K562 (cell line): ENCODE data around the gene BEST2. TPM values are rescaled to one million over a fixed set of nuclear protein-coding genes. Genes with fewer than 3 reads are reported as not detected.

Experiments used
- ATAC-seq: fragments of 200-7000 bp; cut with Tn5 transposase; 3 replicates; pipeline ENCODE4 v1.9.1; 2020; ENCODE audit warnings: moderate library complexity
- BruUV-seq: library from RNA; stranded (reverse); fragments of 400-500 nt; replicated peaks from 2 replicates; lab custom pipeline; 2021; lab: Mats Ljungman, UMichigan
- CTCF ChIA-PET: fragments of 300-600 bp; formaldehyde crosslinking; extraction: SDS; loops from one replicate; lab custom pipeline; 2021; ENCODE audit warnings: low intra/inter-chr PET ratio; lab: Yijun Ruan, JAX
- POLR2A ChIA-PET: fragments of 300-600, 350-650 bp; sonication (Branson Sonifier 250); formaldehyde crosslinking; extraction: SDS; loops from one replicate; lab custom pipeline; 2021; ENCODE audit warnings: antibody characterized with exemption, inconsistent platforms; lab: Yijun Ruan, JAX
- DNase-seq, 4 experiments: peaks; one replicate each; pipeline versions ENCODE4 v3.0.0 to v3.0.0-alpha.2; 2011 to 2018; ENCODE audit warnings: low spot score in 3 of 4, mixed read lengths in 3 of 4; ENCODE audit errors: extremely low read depth in 1 of 4
- FAIRE-seq: peaks from 2 replicates; lab custom pipeline; 2011; peaks lifted over from hg19 to GRCh38; lab: Jason Lieb, UNC
- H2AFZ ChIP-seq: 2 replicates; pipeline ENCODE4 v1.6.0; 2011; ENCODE audit warnings: low read depth, low read length, control low read depth, inconsistent platforms
- H3K27ac ChIP-seq: fragments of 200-600 bp; 3 replicates; pipeline ENCODE4 v1.8.0; 2011; ENCODE audit warnings: low read depth, mild to moderate bottlenecking, control low read depth, inconsistent platforms, low read length, moderate library complexity, mixed read lengths; ENCODE audit errors: extremely low read depth
- H3K27me3 ChIP-seq, 2 experiments: fragments of 300-600 bp in 1 of 2; 2 replicates in 1 of 2; 3 replicates in 1 of 2; pipeline versions ENCODE4 v1.6.0 to v1.8.0; 2011; ENCODE audit warnings: inconsistent platforms in 2 of 2, low read length in 2 of 2, mild to moderate bottlenecking in 1 of 2, mixed read lengths in 1 of 2, moderate library complexity in 1 of 2; ENCODE audit not compliant: control insufficient read depth in 2 of 2, insufficient read depth in 2 of 2
- H3K36me3 ChIP-seq: fragments of 300-600 bp; 3 replicates; pipeline ENCODE4 v1.8.0; 2011; ENCODE audit warnings: mild to moderate bottlenecking, low read length, inconsistent platforms; ENCODE audit not compliant: control insufficient read depth, insufficient read depth
- H3K4me1 ChIP-seq, 2 experiments: fragments of 200-600 bp in 1 of 2; replicated peaks in 1 of 2; 2 replicates in 1 of 2; 3 replicates in 1 of 2; pipeline versions ENCODE4 v1.5.1 to v1.8.0; 2011; ENCODE audit warnings: inconsistent platforms in 2 of 2, low read length in 2 of 2, mild to moderate bottlenecking in 1 of 2, mixed read lengths in 1 of 2, moderate library complexity in 1 of 2; ENCODE audit not compliant: control insufficient read depth in 2 of 2, insufficient read depth in 2 of 2
- H3K4me2 ChIP-seq: 2 replicates; pipeline ENCODE4 v1.6.1; 2011; ENCODE audit warnings: low read length, control low read depth, inconsistent platforms, mixed read lengths; ENCODE audit not compliant: insufficient read depth
- H3K4me3 ChIP-seq: fragments of 200-600 bp; sonication (generic), shearing (Covaris generic); 2 replicates; pipeline ENCODE4 v1.5.1; 2016; ENCODE audit warnings: control low read depth, inconsistent platforms
- H3K79me2 ChIP-seq: fragments of 200-600 bp; 3 replicates; pipeline ENCODE4 v1.8.0; 2011; ENCODE audit warnings: low read length, inconsistent platforms; ENCODE audit not compliant: control insufficient read depth, insufficient read depth
- H3K9ac ChIP-seq, 2 experiments: 2 replicates each; pipeline versions ENCODE4 v1.6.0 to v1.6.1; 2011; ENCODE audit warnings: low read depth in 2 of 2, low read length in 2 of 2, control low read depth in 1 of 2, inconsistent platforms in 1 of 2, mild to moderate bottlenecking in 1 of 2, mixed read lengths in 1 of 2; ENCODE audit not compliant: insufficient read depth in 1 of 2
- H3K9me1 ChIP-seq: one replicate; pipeline ENCODE4 v1.6.0; 2011; ENCODE audit warnings: inconsistent platforms, mild to moderate bottlenecking, low read length, moderate library complexity; ENCODE audit not compliant: control insufficient read depth, insufficient read depth
- H3K9me3 ChIP-seq: replicated peaks from 2 replicates; pipeline ENCODE4 v1.5.1; 2011; ENCODE audit warnings: low read depth, low read length, inconsistent platforms; ENCODE audit not compliant: control insufficient read depth, insufficient read depth
- H4K20me1 ChIP-seq: replicated peaks from 2 replicates; pipeline ENCODE4 v1.6.1; 2011; ENCODE audit warnings: low read length, inconsistent platforms, mixed read lengths; ENCODE audit not compliant: control insufficient read depth, insufficient read depth
- BRD4 ChIP-seq: fragments of 200-600 bp; sonication (generic); IDR thresholded peaks from 2 replicates; pipeline ENCODE4 v1.6.1; 2017; ENCODE audit warnings: inconsistent platforms
- EZH2 ChIP-seq: IDR thresholded peaks from 2 replicates; pipeline ENCODE4 v1.6.1; 2012; ENCODE audit warnings: low read depth, mild to moderate bottlenecking, inconsistent platforms, low read length, borderline replicate concordance
- FOXK2 ChIP-seq, 2 experiments: fragments of 450-650 bp; IDR thresholded peaks in 1 of 2; conservative IDR thresholded peaks in 1 of 2; 2 replicates each; pipeline ENCODE4 v1.6.1; 2016; ENCODE audit warnings: low read depth in 2 of 2, mild to moderate bottlenecking in 1 of 2
- FUS ChIP-seq: fragments of 200-400 bp; formaldehyde crosslinking; optimal IDR thresholded peaks from 2 replicates; pipeline ENCODE3; 2017; ENCODE audit warnings: low read depth, low read length
- HLTF ChIP-seq: fragments of 450-650 bp; IDR thresholded peaks from 2 replicates; pipeline ENCODE4 v1.6.1; 2016
- NFE2L1 ChIP-seq: fragments of 450-650 bp; IDR thresholded peaks from 2 replicates; pipeline ENCODE4 v1.6.1; 2016; ENCODE audit warnings: missing genetic modification characterization, low read depth, mild to moderate bottlenecking, missing compliant biosample characterization, moderate library complexity, borderline replicate concordance
- NFIX ChIP-seq: fragments of 250-450 bp; sonication (Bioruptor Pico); IDR thresholded peaks from 2 replicates; pipeline ENCODE4 v1.4.0; 2020; ENCODE audit warnings: low read depth, mild to moderate bottlenecking, moderate library complexity
- NR0B1 ChIP-seq: fragments of 450-650 bp; IDR thresholded peaks from one replicate; pipeline ENCODE4 v1.6.1; 2018; ENCODE audit warnings: mild to moderate bottlenecking, moderate library complexity; ENCODE audit not compliant: partially characterized antibody
- NUFIP1 ChIP-seq: fragments of 450-650 bp; IDR thresholded peaks from 2 replicates; pipeline ENCODE4 v1.6.1; 2018; ENCODE audit not compliant: partially characterized antibody
- RUNX1 ChIP-seq: sonication (generic); IDR thresholded peaks from 2 replicates; pipeline ENCODE4 v1.6.1; 2016; ENCODE audit warnings: antibody characterized with exemption, low read depth
- SIRT6 ChIP-seq: IDR thresholded peaks from one replicate; pipeline ENCODE4 v1.6.1; 2012; ENCODE audit warnings: low read depth, mild to moderate bottlenecking, control low read depth, inconsistent platforms, low read length, moderate library complexity
- ZBTB1 ChIP-seq: sonication (generic); formaldehyde crosslinking; IDR thresholded peaks from 2 replicates; pipeline ENCODE4 v1.8.1; 2023; ENCODE audit warnings: missing genetic modification reagents, low read depth, mild to moderate bottlenecking, borderline replicate concordance
- ZNF512 ChIP-seq: IDR thresholded peaks from 2 replicates; pipeline ENCODE4 v1.6.1; 2016; ENCODE audit warnings: missing genetic modification characterization, missing compliant biosample characterization
- WGBS: fragments of 100-300 bp; shearing (Covaris generic); methylation state at CpG from one replicate; pipeline ENCODE4 v1.1.6; 2016; ENCODE audit warnings: low coverage, mixed read lengths; ENCODE audit not compliant: insufficient coverage; ENCODE audit errors: missing lambda C conversion rate; 5-methylcytosine and 5-hydroxymethylcytosine counted together
- in situ Hi-C: fragments of 300-500 bp; cut with MboI; formaldehyde crosslinking; loops from 4 replicates; pipeline ENCODE4 v1.15.0; 2018; ENCODE audit warnings: inconsistent platforms, mixed read lengths
- intact Hi-C: fragments of 100-400 bp; cut with micrococcal nuclease; formaldehyde crosslinking; loops from 2 replicates; pipeline ENCODE4 v1.14.2; 2022
- polyA plus RNA-seq, 8 experiments: library from polyadenylated mRNA; depleted of rRNA in 4 of 8; stranded (reverse) in 5 of 8; unstranded in 3 of 8; fragments of >200 nt; fragmentation: Nextera tagmentation in 2 of 8; fragmentation: Illumina TruSeq in 1 of 8; extraction: Ambion mirVana in 2 of 8; extraction: Trizol in 1 of 8; gene quantifications; 2 replicates each; pipeline versions ENCODE4 v1.2.1 to v1.2.3, GENCODE V29; 2011 to 2014; ENCODE audit warnings: inconsistent platforms in 1 of 8, missing spikeins in 1 of 8
- total RNA-seq, 7 experiments: library from RNA; depleted of rRNA in 6 of 7; stranded (reverse); fragments of >200 nt in 6 of 7; fragmentation: Illumina TruSeq in 2 of 7; extraction: Trizol in 2 of 7; gene quantifications; 2 replicates each; pipeline versions ENCODE4 v1.2.1 to v1.2.3, GENCODE V29; 2011 to 2021; ENCODE audit warnings: low replicate concordance in 1 of 7

Gene BEST2
- total and polyA plus RNA-seq, 9 of the 15 experiments (the other 6 are each of a cell fraction or from before 2014, with no cell fraction given): not detected

- in situ Hi-C loops (no loop called here), intact Hi-C loops (loop anchor here (10.0 kb wide), 1 partner anchor 230 kb away; no protein-coding TSS in a partner anchor)
- FAIRE-seq (no peak), ATAC-seq (no peak), DNase-seq (peak in 1 of 4 experiments; percentile 22)
- H3K4me2 ChIP-seq: peak overlapping the region; percentile 96
- no peaks in the 10 kb centered on the region for H3K27me3 ChIP-seq
- peak overlapping the region; percentile 89; the same call in 2 of the 3 replicates for H3K27ac ChIP-seq
- POLR2A ChIA-PET: interaction anchor here (1.0 to 3.6 kb wide), 6 partner anchors 9 to 125 kb away, joined by 3 to 29 read pairs (median 7); partner anchors contain the start of genes RNASEH2A and THSD8
- WGBS: 77% methylated on average over 4 of the region's 7 CpGs
- peak overlapping the region; percentile 83 for H3K4me3 ChIP-seq
- H3K9ac ChIP-seq: peak overlapping the region; percentile 89 to 97
- no peak overlapping the region for H2AFZ ChIP-seq
- CTCF ChIA-PET: interaction anchor here (0.6 to 1.3 kb wide), 5 partner anchors 9 to 1413 kb away, joined by 3 to 8 read pairs (median 4); partner anchors contain the start of gene HOOK2
- H3K79me2 ChIP-seq: peaks cover 35% of the 10 kb centered on the region
- H3K4me1 ChIP-seq: peaks cover 24 to 66% of the 10 kb centered on the region in 2 experiments
- H3K9me1 ChIP-seq: no peaks in the 10 kb centered on the region
- no peaks in the 10 kb centered on the region for H3K9me3 ChIP-seq
- peaks cover 13% of the 10 kb centered on the region; the same call in 1 of the 2 replicates for H4K20me1 ChIP-seq
- TF ChIP-seq RUNX1 (no peak), HLTF (no peak), NFIX (no peak), ZBTB1 (CRISPR knock-in tag) (no peak), FUS (peak; percentile 1), NR0B1 (no peak), NUFIP1 (no peak), BRD4 (no peak), SIRT6 (no peak), FOXK2 (conservative IDR thresholded peaks at IDR 0.05 in 1 of 2, IDR thresholded peaks at IDR 0.05 in 1 of 2; ENCODE audit: low read depth in 2 of 2) (0 out of 4 replicates have a peak, but pooled peaks of 1 of the 2 experiments have one; percentile 19), ZNF512 (tag) (0 out of 2 replicates have a peak, but pooled peaks have one; percentile 35), NFE2L1 (tag) (no peak), EZH2 (no peak)
- H3K36me3 ChIP-seq: peaks cover 17% of the 10 kb centered on the region; the same call in 2 of the 3 replicates
- no TSS peak for BruUV-seq
Observed at GRCh38 chr19:12794196-12794941, 42.8 kb downstream of the BEST2 start.
